Fibroblast of skin of back (primary cell): ENCODE data around the gene LRPPRC.

ENCODE experiments used
- DNase-seq: peaks from one replicate; pipeline ENCODE4 v3.0.0-alpha.2; 2013

Gene LRPPRC

DNA sequence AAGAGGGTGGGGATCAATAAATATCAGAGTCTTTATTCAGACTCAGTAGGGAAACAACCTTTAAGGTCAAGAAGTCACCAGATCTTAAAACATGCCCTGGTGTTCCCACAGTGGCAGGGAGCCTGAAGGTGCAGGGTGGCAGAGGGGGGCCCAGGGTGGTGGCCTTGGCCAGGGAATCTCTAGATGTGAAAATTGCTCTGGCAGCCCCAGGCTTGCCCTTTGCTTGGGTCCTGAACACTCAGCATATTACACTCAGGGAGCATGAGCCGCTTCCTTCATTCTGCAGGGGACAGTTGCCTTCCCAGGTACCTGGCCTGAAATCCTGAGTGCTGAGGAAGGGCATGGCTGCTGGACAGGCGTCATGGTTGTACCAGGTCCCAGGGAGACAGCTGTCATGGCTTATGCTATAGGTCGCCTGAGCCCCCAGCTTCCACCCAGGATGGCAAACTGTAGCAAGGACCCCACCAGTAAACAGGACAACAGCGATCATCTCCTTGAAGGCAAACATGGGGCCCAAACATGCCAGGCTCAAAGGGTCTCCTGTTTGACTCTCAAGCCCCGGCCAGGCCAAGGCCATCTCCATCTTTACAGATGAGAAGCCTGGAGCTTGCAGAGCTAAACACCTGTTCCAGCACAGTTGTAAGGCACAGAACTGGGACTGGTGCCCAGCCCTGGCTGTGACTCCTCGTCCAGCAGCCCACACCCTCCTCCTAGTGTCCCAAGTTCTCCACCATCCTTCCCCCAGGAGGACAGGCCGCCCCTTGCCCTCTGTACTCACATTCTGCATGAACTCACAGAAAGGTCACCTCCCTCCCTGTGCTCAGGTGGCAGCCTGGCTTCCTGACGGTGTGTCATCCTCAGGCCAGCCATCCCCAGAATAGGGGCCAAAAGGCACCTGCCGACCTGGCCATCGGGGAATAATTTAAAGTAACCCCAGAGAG is 142.4 kb downstream of the LRPPRC start:
- no peak for DNase-seq

DNA sequence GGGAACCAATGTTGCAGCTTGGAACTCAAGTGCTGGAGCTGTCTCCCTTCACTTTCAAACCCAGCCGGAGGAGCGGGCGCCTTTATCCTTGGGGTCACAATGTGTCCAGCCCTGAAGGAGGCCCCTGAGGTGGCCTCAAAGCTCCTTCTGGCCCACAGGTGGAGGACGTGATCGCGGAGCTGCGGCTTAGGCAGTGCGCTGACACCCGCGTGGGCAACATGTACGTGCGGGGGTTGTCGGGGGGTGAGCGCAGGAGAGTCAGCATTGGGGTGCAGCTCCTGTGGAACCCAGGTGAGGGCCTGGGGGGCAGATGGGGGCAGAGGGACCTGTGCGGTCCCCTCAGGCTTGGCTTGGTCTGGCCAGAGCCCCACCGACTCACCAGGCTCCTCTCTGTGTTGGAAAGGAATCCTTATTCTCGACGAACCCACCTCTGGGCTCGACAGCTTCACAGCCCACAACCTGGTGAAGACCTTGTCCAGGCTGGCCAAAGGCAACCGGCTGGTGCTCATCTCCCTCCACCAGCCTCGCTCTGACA is 143.5 kb downstream of the LRPPRC start:
- no peak for DNase-seq

DNA sequence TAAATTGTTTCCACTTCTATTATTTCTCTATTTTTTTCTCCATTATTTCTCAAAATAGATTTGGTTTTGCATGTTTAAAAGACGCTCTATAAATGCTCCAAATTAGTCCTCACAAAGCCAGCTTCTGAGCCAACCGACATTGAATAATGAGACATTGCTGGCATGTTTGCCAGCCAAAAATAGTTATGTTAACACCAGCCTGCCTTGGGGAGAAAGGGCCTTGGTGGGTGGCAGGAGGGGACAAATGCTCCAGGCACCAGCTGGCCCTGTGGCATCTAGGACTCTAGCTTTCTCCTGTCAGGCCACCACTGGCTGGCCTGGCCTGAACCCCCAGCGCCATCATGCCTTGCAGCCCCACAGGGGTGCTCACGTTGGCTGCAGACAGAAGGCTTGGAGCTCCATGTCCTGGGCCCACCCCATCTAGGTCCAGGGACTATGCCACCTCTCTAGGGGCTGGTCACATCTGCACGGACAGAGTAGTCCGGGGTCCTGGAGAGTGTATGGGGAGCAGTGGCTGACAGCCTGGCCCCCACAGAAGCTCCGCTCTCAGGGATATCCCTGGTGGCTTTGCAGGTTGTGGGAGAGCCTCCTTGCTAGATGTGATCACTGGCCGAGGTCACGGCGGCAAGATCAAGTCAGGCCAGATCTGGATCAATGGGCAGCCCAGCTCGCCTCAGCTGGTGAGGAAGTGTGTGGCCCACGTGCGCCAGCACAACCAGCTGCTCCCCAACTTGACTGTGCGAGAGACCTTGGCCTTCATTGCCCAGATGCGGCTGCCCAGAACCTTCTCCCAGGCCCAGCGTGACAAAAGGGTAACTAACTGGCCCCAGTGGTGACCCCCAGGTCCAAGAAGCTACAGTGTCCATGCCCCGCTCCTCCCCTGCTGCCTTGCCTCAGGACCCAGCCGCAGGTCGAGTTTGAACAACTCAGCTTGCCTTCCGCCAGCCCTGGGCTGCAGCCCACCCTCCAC is 144.5 kb downstream of the LRPPRC start:
- no peak for DNase-seq

DNA sequence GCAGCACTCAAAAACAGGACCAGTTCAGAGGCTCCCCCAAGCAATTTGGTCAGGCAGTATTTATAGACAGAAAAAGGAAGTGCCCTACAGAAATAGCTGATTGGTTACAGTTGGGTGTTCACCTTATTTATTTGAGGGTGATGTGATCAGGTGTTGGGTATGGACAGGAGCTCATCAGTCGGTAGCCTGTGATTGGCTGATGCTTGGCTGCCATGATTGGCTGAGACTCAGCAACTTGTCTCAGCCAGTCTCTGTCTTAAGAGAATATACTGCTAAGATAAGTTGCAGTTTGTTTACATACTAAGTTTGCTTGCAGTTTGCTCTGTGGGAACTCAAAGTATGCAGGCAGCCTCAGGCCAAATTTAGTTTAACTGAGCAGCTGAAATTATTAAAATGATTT is 147.6 kb downstream of the LRPPRC start:
- no peak for DNase-seq

DNA sequence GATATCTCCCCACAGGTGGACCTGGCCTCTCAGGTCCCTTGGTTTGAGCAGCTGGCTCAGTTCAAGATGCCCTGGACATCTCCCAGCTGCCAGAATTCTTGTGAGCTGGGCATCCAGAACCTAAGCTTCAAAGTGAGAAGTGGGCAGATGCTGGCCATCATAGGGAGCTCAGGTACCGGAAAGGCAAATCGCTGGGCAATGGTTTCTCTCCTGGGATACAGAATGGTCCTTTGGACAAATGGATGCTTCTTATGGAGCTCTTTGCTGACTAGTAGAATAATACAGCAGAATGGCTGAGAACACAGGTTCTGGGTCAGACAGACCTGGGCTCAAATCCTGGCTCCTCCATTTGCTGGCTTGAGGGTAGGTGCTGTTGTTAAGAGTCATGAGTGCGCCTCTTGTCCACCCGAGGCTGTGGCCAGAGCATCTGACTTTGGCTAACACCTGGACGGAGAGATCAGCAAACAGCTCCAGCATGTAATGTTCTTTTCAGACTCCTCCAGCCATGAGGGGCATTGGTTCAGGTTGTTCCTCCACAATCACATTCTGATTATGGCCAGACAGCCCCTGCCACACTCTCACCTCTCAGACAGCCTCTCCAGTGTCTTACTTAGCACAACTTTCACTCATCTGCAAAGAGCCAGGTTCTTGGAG is 149.5 kb downstream of the LRPPRC start:
- no peak for DNase-seq

DNA sequence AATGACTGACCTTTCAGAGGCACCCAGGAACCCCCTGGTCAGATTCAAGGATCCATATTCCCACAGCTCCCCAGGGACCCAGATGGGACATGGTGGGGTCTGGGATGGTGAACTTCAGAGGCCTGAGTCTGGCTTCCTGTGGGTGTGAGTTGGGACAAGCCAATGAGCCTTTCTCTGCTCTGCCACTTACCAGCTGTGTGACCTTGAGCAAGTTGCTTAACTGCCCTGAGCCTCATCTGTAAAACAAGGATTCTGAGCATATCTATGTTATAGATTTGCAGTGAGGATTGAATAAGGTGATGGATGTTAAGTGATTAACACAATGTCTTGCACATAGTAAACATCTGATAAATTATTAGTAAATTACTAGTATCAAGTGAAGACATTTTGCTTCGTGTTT is 150.6 kb downstream of the LRPPRC start:
- DNase-seq = no peak

GRCh38 chr2:43842866-43843226 is 152.9 kb downstream of the LRPPRC start:
- no peak for DNase-seq

DNA sequence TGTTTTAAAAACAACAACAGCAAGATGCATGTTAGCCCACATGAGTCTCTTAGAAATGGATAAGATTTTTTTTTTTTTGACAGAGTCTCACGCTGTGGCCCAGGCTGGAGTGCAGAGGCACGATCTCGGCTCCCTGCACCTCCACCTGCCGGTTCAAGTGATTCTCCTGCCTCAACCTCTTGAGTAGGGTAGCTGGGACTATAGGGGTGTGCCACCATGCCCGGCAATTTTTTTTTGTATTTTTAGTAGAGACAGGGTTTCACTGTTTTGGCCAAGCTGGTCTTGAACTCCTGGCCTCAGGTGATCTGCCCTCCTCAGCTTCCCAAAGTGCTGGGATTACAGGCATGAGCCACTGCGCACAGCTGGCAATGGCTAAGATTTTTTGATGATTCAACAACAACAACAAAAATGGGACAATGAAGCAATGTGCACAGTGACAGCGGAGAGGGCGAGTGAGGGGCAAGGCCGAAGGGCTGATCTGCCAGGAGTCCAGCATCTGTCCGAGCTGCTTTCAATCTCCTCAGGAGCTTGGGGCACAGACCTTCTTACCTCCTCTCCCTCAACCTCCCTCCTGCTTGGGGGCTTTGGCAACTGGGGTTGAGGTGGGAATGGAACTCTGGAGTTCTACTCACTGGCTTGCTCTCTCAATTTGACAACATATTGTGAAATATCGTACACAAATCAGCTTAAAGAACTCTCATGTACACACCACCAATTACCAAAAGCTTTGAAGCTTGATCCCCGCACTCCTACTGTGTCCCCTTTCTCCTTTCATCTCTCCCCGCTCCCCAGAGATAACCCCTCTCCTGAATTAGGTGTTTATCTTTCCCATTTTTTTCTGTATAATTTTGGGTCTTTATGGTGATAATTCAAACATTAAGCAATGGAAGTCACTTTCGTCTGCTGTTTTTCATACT is 153.6 kb downstream of the LRPPRC start:
- DNase-seq = no peak

- no peak for DNase-seq
Observed at GRCh38 chr2:43840965-43841364, 154.8 kb downstream of the LRPPRC start.

GRCh38 chr2:43839776-43840564 is 155.8 kb downstream of the LRPPRC start:
- DNase-seq = no peak

GRCh38 chr2:43838560-43839267 is 157.1 kb downstream of the LRPPRC start, which contains the start of the genes ABCG5 and ABCG8:
Gene ABCG5 (minus strand): TSS chr2:43838839. CDS start chr2:43838679, 160 bp downstream.
Gene ABCG8 (plus strand): TSS chr2:43838971. CDS start chr2:43839054, 83 bp downstream.
- no peak for DNase-seq

GRCh38 chr2:43837831-43838559 is 157.8 kb downstream of the LRPPRC start:
- DNase-seq = no peak

DNA sequence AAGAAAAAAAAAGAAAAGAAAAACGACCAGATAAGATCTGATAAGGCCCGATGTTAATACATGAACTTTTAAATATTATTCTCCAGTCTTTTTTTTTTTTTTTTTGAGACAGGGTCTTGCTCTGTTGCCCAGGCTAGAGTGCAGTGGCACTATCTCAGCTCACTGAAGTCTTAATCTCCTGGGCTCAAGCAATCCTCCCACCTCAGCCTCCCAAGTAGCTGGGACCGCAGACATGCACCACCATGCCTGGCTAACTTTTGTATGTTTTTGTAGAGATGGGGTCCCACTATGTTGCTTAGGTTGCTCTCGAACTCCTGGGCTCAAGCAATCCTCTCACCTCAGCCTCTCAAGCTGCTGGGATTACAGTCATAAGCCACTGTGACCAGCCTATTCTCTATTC is 158.8 kb downstream of the LRPPRC start:
- DNase-seq = no peak
